PC-9 (cell line): ENCODE measurements around the gene REXO5.

ENCODE experiments used
- EZH2 ChIP-seq: fragments of 200-600 bp; sonication (generic); IDR thresholded peaks from 2 replicates; pipeline ENCODE4 v1.8.0; 2017; ENCODE audit warnings: antibody characterized with exemption, low read depth
- TF ChIP-seq, protein P1 (sequence below): fragments of 200-600 bp; sonication (generic); conservative IDR thresholded peaks from 2 replicates; pipeline ENCODE4 v1.6.1; 2017; ENCODE audit warnings: mixed run types, antibody characterized with exemption, mild to moderate bottlenecking, moderate library complexity

GRCh38 chr16:20874088-20874581 lies 67.8 kb downstream of the REXO5 start:
- TF ChIP-seq, protein P1, sequence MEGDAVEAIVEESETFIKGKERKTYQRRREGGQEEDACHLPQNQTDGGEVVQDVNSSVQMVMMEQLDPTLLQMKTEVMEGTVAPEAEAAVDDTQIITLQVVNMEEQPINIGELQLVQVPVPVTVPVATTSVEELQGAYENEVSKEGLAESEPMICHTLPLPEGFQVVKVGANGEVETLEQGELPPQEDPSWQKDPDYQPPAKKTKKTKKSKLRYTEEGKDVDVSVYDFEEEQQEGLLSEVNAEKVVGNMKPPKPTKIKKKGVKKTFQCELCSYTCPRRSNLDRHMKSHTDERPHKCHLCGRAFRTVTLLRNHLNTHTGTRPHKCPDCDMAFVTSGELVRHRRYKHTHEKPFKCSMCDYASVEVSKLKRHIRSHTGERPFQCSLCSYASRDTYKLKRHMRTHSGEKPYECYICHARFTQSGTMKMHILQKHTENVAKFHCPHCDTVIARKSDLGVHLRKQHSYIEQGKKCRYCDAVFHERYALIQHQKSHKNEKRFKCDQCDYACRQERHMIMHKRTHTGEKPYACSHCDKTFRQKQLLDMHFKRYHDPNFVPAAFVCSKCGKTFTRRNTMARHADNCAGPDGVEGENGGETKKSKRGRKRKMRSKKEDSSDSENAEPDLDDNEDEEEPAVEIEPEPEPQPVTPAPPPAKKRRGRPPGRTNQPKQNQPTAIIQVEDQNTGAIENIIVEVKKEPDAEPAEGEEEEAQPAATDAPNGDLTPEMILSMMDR, result no peak
- no peak for TF ChIP-seq EZH2
